Neural cell (in vitro differentiated cells): ENCODE results near the gene CCDC88C.

Source experiments
- EP300 ChIP-seq: fragments of 450-650 bp; conservative IDR thresholded peaks from 2 replicates; pipeline ENCODE4 v1.6.1; 2014; ENCODE audit warnings: antibody characterized with exemption, mild to moderate bottlenecking, moderate library complexity; ENCODE audit not compliant: poor library complexity, severe bottlenecking
- EZH2 ChIP-seq: fragments of 200-600, 300-800 bp; shearing (Covaris generic), sonication (generic); IDR thresholded peaks from 2 replicates; pipeline ENCODE4 v1.6.1; 2014; ENCODE audit warnings: antibody characterized with exemption, low read length, borderline replicate concordance, mild to moderate bottlenecking; ENCODE audit not compliant: insufficient read depth, poor library complexity, severe bottlenecking
- MXI1 ChIP-seq: fragments of 450-650 bp; conservative IDR thresholded peaks from 2 replicates; pipeline ENCODE4 v1.6.1; 2014; ENCODE audit warnings: antibody characterized with exemption, mild to moderate bottlenecking; ENCODE audit not compliant: poor library complexity, severe bottlenecking
- POLR2AphosphoS5 ChIP-seq: IDR thresholded peaks from 2 replicates; pipeline ENCODE4 v1.6.1; 2012
- RAD21 ChIP-seq: fragments of 450-650 bp; conservative IDR thresholded peaks from 2 replicates; pipeline ENCODE4 v1.6.1; 2014; ENCODE audit warnings: antibody characterized with exemption, mild to moderate bottlenecking, moderate library complexity
- REST ChIP-seq: IDR thresholded peaks from 2 replicates; pipeline ENCODE4 v1.6.1; 2012; ENCODE audit warnings: borderline replicate concordance
- SMC3 ChIP-seq: fragments of 450-650 bp; conservative IDR thresholded peaks from 2 replicates; pipeline ENCODE4 v1.6.1; 2014; ENCODE audit warnings: antibody characterized with exemption, mild to moderate bottlenecking, moderate library complexity; ENCODE audit not compliant: poor library complexity
- TAF1 ChIP-seq: IDR thresholded peaks from 2 replicates; pipeline ENCODE4 v1.6.1; 2012; ENCODE audit warnings: low read depth
- TF ChIP-seq, protein P1 (sequence below): fragments of 450-650 bp; IDR thresholded peaks from 2 replicates; pipeline ENCODE4 v1.5.1; 2014; ENCODE audit warnings: antibody characterized with exemption, mild to moderate bottlenecking, moderate library complexity; ENCODE audit not compliant: poor library complexity, severe bottlenecking

DNA sequence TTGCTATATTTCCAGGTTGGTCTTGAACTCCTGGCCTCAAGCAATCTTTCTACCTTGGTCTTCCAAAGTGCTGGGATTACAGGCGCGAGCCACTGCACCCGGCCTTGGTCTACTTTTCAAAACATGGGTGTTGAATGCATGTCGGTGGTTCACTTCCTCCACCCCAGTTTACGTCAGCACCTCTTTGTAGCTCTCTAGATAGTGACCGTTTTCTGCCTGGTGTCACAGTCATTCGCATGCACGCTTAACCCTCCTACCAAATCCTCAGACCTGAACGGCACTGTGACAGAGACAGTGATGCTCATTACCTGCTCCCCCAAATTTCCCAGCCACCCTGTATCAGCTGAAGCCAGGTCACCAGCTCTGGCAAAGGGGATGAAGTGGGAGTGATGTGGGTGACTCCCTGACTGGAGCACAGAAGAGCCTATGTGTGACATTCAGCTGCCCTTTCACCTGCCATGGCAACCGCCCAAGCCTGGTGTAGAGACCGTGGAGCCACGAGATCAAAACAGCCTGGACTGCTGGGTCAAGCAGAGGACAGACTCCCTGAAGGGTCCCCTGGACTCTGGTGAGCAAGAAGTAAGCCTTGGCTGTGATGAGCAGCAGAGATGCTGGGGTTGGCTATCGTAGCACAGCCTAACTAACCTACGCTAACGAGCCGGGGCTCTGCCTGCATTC lies 106.9 kb downstream of the CCDC88C start:
- TF ChIP-seq RAD21 (no peak), EP300 (no peak), POLR2AphosphoS5 (no peak), SMC3 (no peak), TAF1 (no peak), REST (no peak), EZH2 (no peak), MXI1 (no peak)
- TF ChIP-seq, protein P1, sequence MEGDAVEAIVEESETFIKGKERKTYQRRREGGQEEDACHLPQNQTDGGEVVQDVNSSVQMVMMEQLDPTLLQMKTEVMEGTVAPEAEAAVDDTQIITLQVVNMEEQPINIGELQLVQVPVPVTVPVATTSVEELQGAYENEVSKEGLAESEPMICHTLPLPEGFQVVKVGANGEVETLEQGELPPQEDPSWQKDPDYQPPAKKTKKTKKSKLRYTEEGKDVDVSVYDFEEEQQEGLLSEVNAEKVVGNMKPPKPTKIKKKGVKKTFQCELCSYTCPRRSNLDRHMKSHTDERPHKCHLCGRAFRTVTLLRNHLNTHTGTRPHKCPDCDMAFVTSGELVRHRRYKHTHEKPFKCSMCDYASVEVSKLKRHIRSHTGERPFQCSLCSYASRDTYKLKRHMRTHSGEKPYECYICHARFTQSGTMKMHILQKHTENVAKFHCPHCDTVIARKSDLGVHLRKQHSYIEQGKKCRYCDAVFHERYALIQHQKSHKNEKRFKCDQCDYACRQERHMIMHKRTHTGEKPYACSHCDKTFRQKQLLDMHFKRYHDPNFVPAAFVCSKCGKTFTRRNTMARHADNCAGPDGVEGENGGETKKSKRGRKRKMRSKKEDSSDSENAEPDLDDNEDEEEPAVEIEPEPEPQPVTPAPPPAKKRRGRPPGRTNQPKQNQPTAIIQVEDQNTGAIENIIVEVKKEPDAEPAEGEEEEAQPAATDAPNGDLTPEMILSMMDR, result no peak
